H9 (cell line): ENCODE measurements around the gene TFEB. TPM values are rescaled to one million over a fixed set of nuclear protein-coding genes. Genes with fewer than 3 reads are reported as not detected.

ENCODE experiments used
- DNase-seq: peaks from one replicate; pipeline ENCODE4 v3.0.0-alpha.2; 2017
- H2AFZ ChIP-seq: one replicate; pipeline ENCODE4 v1.6.1; 2013; ENCODE audit warnings: mild to moderate bottlenecking, low read length, control low read depth, moderate library complexity
- H2AK5ac ChIP-seq: 2 replicates; pipeline ENCODE4 v1.6.1; 2013; ENCODE audit warnings: low read length, control low read depth, mixed read lengths; ENCODE audit not compliant: insufficient read length
- H2BK120ac ChIP-seq: one replicate; pipeline ENCODE4 v1.6.1; 2013; ENCODE audit warnings: low read depth, mild to moderate bottlenecking, low read length, control low read depth, inconsistent platforms; ENCODE audit not compliant: poor library complexity, severe bottlenecking
- H2BK12ac ChIP-seq: 2 replicates; pipeline ENCODE4 v1.6.1; 2013; ENCODE audit warnings: low read length, control low read depth, mixed read lengths, low read depth; ENCODE audit not compliant: insufficient read length
- H2BK15ac ChIP-seq: 2 replicates; pipeline ENCODE4 v1.6.1; 2013; ENCODE audit warnings: low read depth, low read length, control low read depth
- H2BK20ac ChIP-seq: one replicate; pipeline ENCODE4 v1.6.1; 2013; ENCODE audit warnings: low read depth, mild to moderate bottlenecking, low read length, control low read depth, inconsistent platforms; ENCODE audit not compliant: poor library complexity, severe bottlenecking
- H2BK5ac ChIP-seq: 2 replicates; pipeline ENCODE4 v1.6.1; 2013; ENCODE audit warnings: low read length, control low read depth, mixed read lengths; ENCODE audit not compliant: insufficient read length
- H3K14ac ChIP-seq: 2 replicates; pipeline ENCODE4 v1.6.1; 2013; ENCODE audit warnings: low read length, control low read depth; ENCODE audit not compliant: insufficient read depth
- H3K18ac ChIP-seq: 2 replicates; pipeline ENCODE4 v1.6.1; 2013; ENCODE audit warnings: low read depth, mild to moderate bottlenecking, mixed read lengths, low read length, control low read depth; ENCODE audit not compliant: insufficient read length
- H3K23ac ChIP-seq: 2 replicates; pipeline ENCODE4 v1.6.1; 2013; ENCODE audit warnings: low read length, control low read depth, mixed read lengths, low read depth; ENCODE audit not compliant: insufficient read length
- H3K23me2 ChIP-seq: 2 replicates; pipeline ENCODE4 v1.6.1; 2013; ENCODE audit warnings: low read depth, mild to moderate bottlenecking, mixed read lengths, low read length, control low read depth; ENCODE audit not compliant: insufficient read length, poor library complexity, severe bottlenecking
- H3K27ac ChIP-seq: 2 replicates; pipeline ENCODE4 v1.5.1; 2013; ENCODE audit warnings: low read length, control low read depth, mixed read lengths, low read depth; ENCODE audit not compliant: insufficient read length
- H3K27me3 ChIP-seq: 2 replicates; pipeline ENCODE4 v1.6.1; 2013; ENCODE audit warnings: low read length, control low read depth, inconsistent platforms; ENCODE audit not compliant: insufficient read depth
- H3K4ac ChIP-seq: 2 replicates; pipeline ENCODE4 v1.6.1; 2013; ENCODE audit warnings: low read depth, mild to moderate bottlenecking, control low read depth, inconsistent platforms, low read length, moderate library complexity
- H3K4me1 ChIP-seq: 2 replicates; pipeline ENCODE4 v1.6.1; 2013; ENCODE audit warnings: low read length, control low read depth, inconsistent platforms; ENCODE audit not compliant: insufficient read depth
- H3K4me2 ChIP-seq: 2 replicates; pipeline ENCODE4 v1.6.1; 2013; ENCODE audit warnings: low read length, control low read depth, mixed read lengths; ENCODE audit not compliant: insufficient read length, insufficient read depth
- H3K56ac ChIP-seq: 2 replicates; pipeline ENCODE4 v1.6.1; 2013; ENCODE audit warnings: low read depth, mild to moderate bottlenecking, mixed read lengths, low read length, control low read depth; ENCODE audit not compliant: insufficient read length
- H3K79me1 ChIP-seq: 2 replicates; pipeline ENCODE4 v1.6.1; 2013; ENCODE audit warnings: low read depth, mild to moderate bottlenecking, moderate library complexity, low read length, control low read depth, inconsistent platforms; ENCODE audit not compliant: insufficient read depth, poor library complexity, severe bottlenecking
- H3K79me2 ChIP-seq: 2 replicates; pipeline ENCODE4 v1.6.1; 2013; ENCODE audit warnings: low read length, control low read depth, inconsistent platforms; ENCODE audit not compliant: insufficient read depth
- H3K9ac ChIP-seq: 2 replicates; pipeline ENCODE4 v1.6.1; 2013; ENCODE audit warnings: low read length, control low read depth, mixed read lengths; ENCODE audit not compliant: insufficient read length; ENCODE audit errors: extremely low read depth
- H3K9me3 ChIP-seq: one replicate; pipeline ENCODE4 v1.6.1; 2013; ENCODE audit warnings: low read depth, low read length, inconsistent platforms; ENCODE audit not compliant: control insufficient read depth
- H3T11ph ChIP-seq: one replicate; pipeline ENCODE4 v1.6.1; 2013; ENCODE audit warnings: mild to moderate bottlenecking, low read length, control low read depth, inconsistent platforms
- H4K20me1 ChIP-seq: one replicate; pipeline ENCODE4 v1.6.1; 2013; ENCODE audit not compliant: control insufficient read depth, insufficient read length, insufficient read depth
- H4K5ac ChIP-seq: 2 replicates; pipeline ENCODE4 v1.6.1; 2013; ENCODE audit warnings: low read depth, mild to moderate bottlenecking, mixed read lengths, low read length, control low read depth; ENCODE audit not compliant: insufficient read length
- H4K8ac ChIP-seq: replicated peaks from 2 replicates; pipeline ENCODE4 v1.6.1; 2013; ENCODE audit warnings: low read length, control low read depth, mixed read lengths, low read depth; ENCODE audit not compliant: insufficient read length
- H4K91ac ChIP-seq: 2 replicates; pipeline ENCODE4 v1.6.1; 2013; ENCODE audit warnings: low read depth, mild to moderate bottlenecking, moderate library complexity, mixed read lengths, low read length, control low read depth; ENCODE audit not compliant: insufficient read length
- H3K27ac Mint-ChIP-seq, 3 experiments: 2 replicates in 2 of 3; 3 replicates in 1 of 3; pipeline ENCODE4 v1.8.0; 2020 to 2021; ENCODE audit warnings: mixed read lengths in 3 of 3, mild to moderate bottlenecking in 1 of 3, moderate library complexity in 1 of 3
- H3K27me3 Mint-ChIP-seq: 2 replicates; pipeline ENCODE4 v1.8.0; 2021; ENCODE audit warnings: low read depth, mild to moderate bottlenecking, moderate library complexity, mixed read lengths
- H3K36me3 Mint-ChIP-seq, 3 experiments: 2 replicates in 2 of 3; 3 replicates in 1 of 3; pipeline ENCODE4 v1.8.0; 2020 to 2021; ENCODE audit warnings: low read depth in 3 of 3, mixed read lengths in 3 of 3; ENCODE audit not compliant: insufficient read depth in 1 of 3
- H3K4me1 Mint-ChIP-seq, 2 experiments: 2 replicates each; pipeline ENCODE4 v1.8.0; 2020; ENCODE audit warnings: mixed read lengths in 2 of 2
- H3K4me3 Mint-ChIP-seq, 2 experiments: 2 replicates in 1 of 2; 3 replicates in 1 of 2; pipeline ENCODE4 v1.8.0; 2020 to 2021; ENCODE audit warnings: mild to moderate bottlenecking in 2 of 2, mixed read lengths in 2 of 2, moderate library complexity in 1 of 2
- H3K9me3 Mint-ChIP-seq, 2 experiments: 2 replicates in 1 of 2; 3 replicates in 1 of 2; pipeline ENCODE4 v1.8.0; 2020; ENCODE audit warnings: mild to moderate bottlenecking in 2 of 2, mixed read lengths in 2 of 2, moderate library complexity in 1 of 2
- WGBS: extraction: QIAGEN DNeasy Blood & Tissue Kit; methylation state at CpG from one replicate; pipeline ENCODE4 v1.1.7; 2013; ENCODE audit warnings: missing lambda C conversion rate, low lambda C conversion rate, mixed read lengths; ENCODE audit not compliant: insufficient read length; ENCODE audit errors: extremely low coverage; 5-methylcytosine and 5-hydroxymethylcytosine counted together
- total RNA-seq: library from RNA; stranded (reverse); gene quantifications from 2 replicates; pipeline ENCODE4 v1.2.1, GENCODE V29; 2021
- TF ChIP-seq, protein P1 (sequence below): fragments of 200-600 bp; sonication (generic); conservative IDR thresholded peaks from 3 replicates; pipeline ENCODE4 v1.8.0; 2021; ENCODE audit warnings: antibody characterized with exemption, mild to moderate bottlenecking

The TFEB gene
- total RNA-seq, 1 experiment from 2014 or later, result 1.2 TPM

DNA sequence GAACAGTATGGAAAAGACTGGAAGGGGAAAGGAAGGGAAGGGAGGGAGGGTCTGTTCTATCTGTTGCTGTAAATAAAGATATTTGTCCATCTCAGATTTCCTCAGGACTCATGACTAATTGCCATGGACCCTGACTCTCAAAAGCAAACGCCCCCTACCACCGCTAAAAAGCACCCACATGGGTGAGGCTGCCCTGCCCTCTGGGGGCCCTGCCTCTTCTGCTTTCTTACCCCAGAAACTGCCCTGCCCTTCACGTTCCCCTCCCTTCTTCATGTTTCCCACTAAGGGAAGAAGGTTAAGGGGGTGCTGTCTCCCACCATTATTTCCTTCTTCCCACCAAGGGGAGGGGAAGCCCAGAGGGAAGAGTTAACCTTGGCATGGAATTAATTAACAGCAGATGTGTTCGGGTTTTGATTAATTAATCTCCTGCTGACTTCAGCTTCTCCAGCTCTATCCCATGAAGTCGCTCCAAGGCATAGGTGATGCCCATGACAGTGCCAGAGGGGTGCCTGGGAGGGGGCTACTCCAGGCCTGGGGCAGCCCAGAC is 81.2 kb downstream of the TFEB start:
- Histone ChIP-seq H3K4ac (no peak overlapping the region), H2AK5ac (no peak overlapping the region), H3K14ac (no peak overlapping the region), H3K4me2 (no peak overlapping the region), H3K9me3 (no peaks in the 10 kb centered on the region), H2BK12ac (no peak overlapping the region), H2BK5ac (no peak overlapping the region), H4K5ac (no peak overlapping the region), H2BK20ac (no peak overlapping the region), H3K79me1 (no peaks in the 10 kb centered on the region), H3K18ac (no peak overlapping the region), H2AFZ (no peak overlapping the region), H3K4me1 (no peaks in the 10 kb centered on the region), H3K23me2 (no peaks in the 10 kb centered on the region), H3K79me2 (no peaks in the 10 kb centered on the region), H4K91ac (no peak overlapping the region), H2BK120ac (no peak overlapping the region), H3K56ac (no peak overlapping the region), H2BK15ac (no peak overlapping the region), H3K23ac (no peak overlapping the region), H3K9ac (no peak overlapping the region), H3K27ac (no peak overlapping the region), H3K27me3 (no peaks in the 10 kb centered on the region), H3T11ph (no peak overlapping the region), H4K8ac (no peak overlapping the region), H4K20me1 (no peaks in the 10 kb centered on the region)
- Mint-ChIP-seq H3K9me3 (no peaks in the 10 kb centered on the region), H3K27ac (0 out of 7 replicates have a peak overlapping the region, but pooled peaks of 1 of the 3 experiments have one; percentile 49), H3K4me1 (peaks cover 9 to 21% of the 10 kb centered on the region in 2 experiments; a peak in 3 of 4 replicates), H3K27me3 (peaks cover 13% of the 10 kb centered on the region), H3K36me3 (peaks cover 13 to 31% (median 16%) of the 10 kb centered on the region in 3 experiments; a peak in 5 of 7 replicates), H3K4me3 (no peak overlapping the region)
- no CpG with 5 or more reads among the region's 5 CpGs for WGBS
- TF ChIP-seq, protein P1, sequence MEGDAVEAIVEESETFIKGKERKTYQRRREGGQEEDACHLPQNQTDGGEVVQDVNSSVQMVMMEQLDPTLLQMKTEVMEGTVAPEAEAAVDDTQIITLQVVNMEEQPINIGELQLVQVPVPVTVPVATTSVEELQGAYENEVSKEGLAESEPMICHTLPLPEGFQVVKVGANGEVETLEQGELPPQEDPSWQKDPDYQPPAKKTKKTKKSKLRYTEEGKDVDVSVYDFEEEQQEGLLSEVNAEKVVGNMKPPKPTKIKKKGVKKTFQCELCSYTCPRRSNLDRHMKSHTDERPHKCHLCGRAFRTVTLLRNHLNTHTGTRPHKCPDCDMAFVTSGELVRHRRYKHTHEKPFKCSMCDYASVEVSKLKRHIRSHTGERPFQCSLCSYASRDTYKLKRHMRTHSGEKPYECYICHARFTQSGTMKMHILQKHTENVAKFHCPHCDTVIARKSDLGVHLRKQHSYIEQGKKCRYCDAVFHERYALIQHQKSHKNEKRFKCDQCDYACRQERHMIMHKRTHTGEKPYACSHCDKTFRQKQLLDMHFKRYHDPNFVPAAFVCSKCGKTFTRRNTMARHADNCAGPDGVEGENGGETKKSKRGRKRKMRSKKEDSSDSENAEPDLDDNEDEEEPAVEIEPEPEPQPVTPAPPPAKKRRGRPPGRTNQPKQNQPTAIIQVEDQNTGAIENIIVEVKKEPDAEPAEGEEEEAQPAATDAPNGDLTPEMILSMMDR, result no peak
- DNase-seq, result no peak
